Tibial nerve (tissue), 4 donors: ENCODE measurements around the gene SIPA1L3. TPM values are rescaled to one million over a fixed set of nuclear protein-coding genes. Genes with fewer than 3 reads are reported as not detected.

Experiments used
- DNase-seq, 2 donors: peaks; one replicate each; pipeline ENCODE4 v3.0.0-alpha.2; 2019; ENCODE audit warnings: low spot score in 2 of 2
- H3K27ac ChIP-seq, 4 donors: fragments of 200-600 bp; sonication (generic) in 3 of 4; one replicate each; pipeline ENCODE4 v1.5.1; 2017 to 2019; ENCODE audit warnings: mild to moderate bottlenecking in 1 of 4
- H3K27me3 ChIP-seq, 2 donors: fragments of 200-600 bp; sonication (generic) in 1 of 2; one replicate each; pipeline versions ENCODE4 v1.5.1 to v1.6.0; 2017 to 2019
- H3K36me3 ChIP-seq, 3 donors: fragments of 200-600 bp; sonication (generic); one replicate each; pipeline ENCODE4 v1.5.1; 2018 to 2019
- H3K4me1 ChIP-seq, 4 donors: fragments of 200-600 bp; sonication (generic) in 3 of 4; one replicate each; pipeline ENCODE4 v1.5.1; 2017 to 2019
- H3K4me3 ChIP-seq, 4 donors: fragments of 200-600 bp; sonication (generic) in 3 of 4; one replicate each; pipeline ENCODE4 v1.5.1; 2017 to 2019; ENCODE audit warnings: mild to moderate bottlenecking in 1 of 4, moderate library complexity in 1 of 4
- H3K9me3 ChIP-seq, 4 donors: fragments of 200-600 bp; sonication (generic) in 3 of 4; one replicate each; pipeline ENCODE4 v1.5.1; 2017 to 2019
- EP300 ChIP-seq, 2 donors: sonication (generic); formaldehyde crosslinking; IDR thresholded peaks; one replicate each; pipeline ENCODE4 v1.6.1; 2017; ENCODE audit warnings: antibody characterized with exemption in 2 of 2, mild to moderate bottlenecking in 1 of 2
- POLR2A ChIP-seq, 2 donors: fragments of 450-650 bp; IDR thresholded peaks; one replicate each; pipeline ENCODE4 v1.6.1; 2017; ENCODE audit warnings: antibody characterized with exemption in 2 of 2, mild to moderate bottlenecking in 2 of 2, moderate library complexity in 2 of 2
- WGBS, 2 donors: methylation state at CpG; one replicate each; pipeline ENCODE4 v1.1.5; 2018; 5-methylcytosine and 5-hydroxymethylcytosine counted together
- total RNA-seq, 4 donors: library from RNA; depleted of rRNA; stranded (reverse); fragments of >200 nt; gene quantifications; one replicate each; pipeline ENCODE4 v1.1.0, GENCODE V29; 2016
- TF ChIP-seq, protein P1 (sequence below), 5 experiments: fragments of 200-600 bp in 3 of 5; fragments of 450-650 bp in 2 of 5; sonication (generic) in 3 of 5; IDR thresholded peaks; one replicate each; pipeline ENCODE4 v1.5.1; 2016 to 2019; ENCODE audit warnings: antibody characterized with exemption in 5 of 5, mild to moderate bottlenecking in 3 of 5, moderate library complexity in 2 of 5

SIPA1L3 gene
- total RNA-seq, 4 donors from 2014 or later, result 8.3 to 43.9 (median 17.0) TPM

DNA sequence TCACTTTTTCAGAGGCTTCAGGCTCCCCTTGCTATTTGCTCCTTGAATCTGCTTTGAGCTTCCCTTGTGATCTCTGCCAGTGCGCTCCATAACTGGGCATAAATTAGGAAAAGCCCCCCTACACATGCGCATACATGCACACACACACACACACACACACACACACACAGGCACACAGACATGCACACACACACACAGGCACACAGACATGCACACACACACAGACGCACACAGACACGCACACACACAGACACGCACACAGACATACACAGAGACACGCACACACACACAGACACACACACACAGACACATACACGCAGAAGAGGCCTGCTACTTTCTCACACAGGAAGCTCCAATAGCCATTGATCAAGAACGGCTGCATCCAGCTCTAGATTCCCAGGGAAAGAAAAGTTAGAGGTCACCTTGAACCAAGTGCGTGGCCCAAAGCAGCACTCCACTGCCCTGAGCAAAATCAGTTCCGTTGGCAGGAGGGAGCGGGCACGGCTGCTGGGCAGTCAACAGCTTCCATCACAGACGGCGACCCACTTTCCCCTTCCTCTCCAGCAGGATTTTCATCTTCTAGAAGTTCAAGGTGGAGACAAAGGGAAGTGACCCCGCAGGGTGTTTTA lies 171.4 kb downstream of the SIPA1L3 start:
- 92 to 94% methylated on average over 15 of the region's 15 CpGs for WGBS, 2 donors
- Histone ChIP-seq H3K27me3 (no peaks in the 10 kb centered on the region), H3K27ac (no peak overlapping the region), H3K9me3 (peaks cover 0 to 10% (median 0%) of the 10 kb centered on the region in 4 donors), H3K4me3 (no peak overlapping the region), H3K36me3 (peaks cover 0 to 26% (median 0%) of the 10 kb centered on the region in 3 donors), H3K4me1 (no peaks in the 10 kb centered on the region)
- TF ChIP-seq EP300 (IDR thresholded peaks at IDR 0.05), result no peak
- DNase-seq, result no peak

- Histone ChIP-seq H3K36me3 (peaks cover 0 to 26% (median 0%) of the 10 kb centered on the region in 3 donors), H3K4me1 (no peaks in the 10 kb centered on the region), H3K27ac (no peak overlapping the region), H3K27me3 (no peaks in the 10 kb centered on the region), H3K4me3 (no peak overlapping the region), H3K9me3 (peaks cover 0 to 10% (median 0%) of the 10 kb centered on the region in 4 donors)
- no peak for DNase-seq
- 67 to 69% methylated on average over 1 of the region's 1 CpG for WGBS, 2 donors
- TF ChIP-seq, protein P1, sequence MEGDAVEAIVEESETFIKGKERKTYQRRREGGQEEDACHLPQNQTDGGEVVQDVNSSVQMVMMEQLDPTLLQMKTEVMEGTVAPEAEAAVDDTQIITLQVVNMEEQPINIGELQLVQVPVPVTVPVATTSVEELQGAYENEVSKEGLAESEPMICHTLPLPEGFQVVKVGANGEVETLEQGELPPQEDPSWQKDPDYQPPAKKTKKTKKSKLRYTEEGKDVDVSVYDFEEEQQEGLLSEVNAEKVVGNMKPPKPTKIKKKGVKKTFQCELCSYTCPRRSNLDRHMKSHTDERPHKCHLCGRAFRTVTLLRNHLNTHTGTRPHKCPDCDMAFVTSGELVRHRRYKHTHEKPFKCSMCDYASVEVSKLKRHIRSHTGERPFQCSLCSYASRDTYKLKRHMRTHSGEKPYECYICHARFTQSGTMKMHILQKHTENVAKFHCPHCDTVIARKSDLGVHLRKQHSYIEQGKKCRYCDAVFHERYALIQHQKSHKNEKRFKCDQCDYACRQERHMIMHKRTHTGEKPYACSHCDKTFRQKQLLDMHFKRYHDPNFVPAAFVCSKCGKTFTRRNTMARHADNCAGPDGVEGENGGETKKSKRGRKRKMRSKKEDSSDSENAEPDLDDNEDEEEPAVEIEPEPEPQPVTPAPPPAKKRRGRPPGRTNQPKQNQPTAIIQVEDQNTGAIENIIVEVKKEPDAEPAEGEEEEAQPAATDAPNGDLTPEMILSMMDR (IDR thresholded peaks at IDR 0.05), result no peak
These were observed 172.9 kb downstream of the SIPA1L3 start for GRCh38 chr19:38079926-38080380.

- TF ChIP-seq POLR2A (IDR thresholded peaks at IDR 0.05) (no peak), EP300 (IDR thresholded peaks at IDR 0.05) (no peak)
- TF ChIP-seq, protein P1 (IDR thresholded peaks at IDR 0.05), result no peak
- Histone ChIP-seq H3K9me3 (peaks cover 0 to 5% (median 0%) of the 10 kb centered on the region in 4 donors), H3K27me3 (no peaks in the 10 kb centered on the region), H3K27ac (no peak overlapping the region), H3K36me3 (peaks cover 0 to 26% (median 0%) of the 10 kb centered on the region in 3 donors), H3K4me3 (no peak overlapping the region), H3K4me1 (no peaks in the 10 kb centered on the region)
- no peak for DNase-seq
- WGBS, 2 donors, result 95 to 97% methylated on average over 35 to 36 of the region's 51 CpGs
These were observed 174.7 kb downstream of the SIPA1L3 start for GRCh38 chr19:38081547-38082255.

- no peak for TF ChIP-seq EP300 (IDR thresholded peaks at IDR 0.05)
- TF ChIP-seq, protein P1 (IDR thresholded peaks at IDR 0.05), result no peak
- no peak for TF ChIP-seq POLR2A (IDR thresholded peaks at IDR 0.05)
- no peak overlapping the region for H3K27ac ChIP-seq
- no peaks in the 10 kb centered on the region for H3K4me1 ChIP-seq
- DNase-seq, result no peak
- H3K27me3 ChIP-seq, result no peaks in the 10 kb centered on the region
- H3K9me3 ChIP-seq, result no peaks in the 10 kb centered on the region
- H3K36me3 ChIP-seq, result peaks cover 0 to 26% (median 0%) of the 10 kb centered on the region in 3 donors
- 96 to 97% methylated on average over 63 to 76 of the region's 78 CpGs for WGBS, 2 donors
- H3K4me3 ChIP-seq, result no peak overlapping the region
These were observed 175.5 kb downstream of the SIPA1L3 start for GRCh38 chr19:38082256-38083118.

DNA sequence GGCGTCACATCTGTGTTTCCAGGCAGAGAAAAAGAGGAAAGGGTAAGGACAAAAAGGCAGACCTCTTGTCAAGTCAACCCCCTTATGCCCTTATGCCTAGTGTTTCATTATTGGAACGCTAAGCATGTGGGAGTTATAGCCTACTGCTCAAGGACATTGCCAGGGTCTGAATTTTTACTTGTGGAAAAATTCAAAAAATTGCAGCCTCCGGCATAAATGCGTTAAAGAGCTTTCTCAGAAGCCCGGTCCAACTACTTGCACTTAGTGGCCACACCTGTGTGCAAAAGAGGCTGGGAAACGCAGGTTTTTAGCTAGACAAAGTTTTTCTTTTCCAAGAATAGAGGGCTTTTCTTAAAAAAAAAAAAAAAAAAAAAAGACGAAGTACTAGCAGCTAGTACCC lies 177.2 kb downstream of the SIPA1L3 start:
- Histone ChIP-seq H3K27ac (no peak overlapping the region), H3K9me3 (no peaks in the 10 kb centered on the region), H3K36me3 (peaks cover 0 to 43% (median 0%) of the 10 kb centered on the region in 3 donors), H3K4me1 (no peaks in the 10 kb centered on the region), H3K27me3 (no peaks in the 10 kb centered on the region), H3K4me3 (no peak overlapping the region)
- DNase-seq, result no peak
- TF ChIP-seq EP300 (IDR thresholded peaks at IDR 0.05), result no peak
- TF ChIP-seq POLR2A (IDR thresholded peaks at IDR 0.05), result no peak
- TF ChIP-seq, protein P1 (IDR thresholded peaks at IDR 0.05), result no peak
- 93 to 97% methylated on average over 7 of the region's 7 CpGs for WGBS, 2 donors
